ENCODE data around the gene CCDC90B.
"Not testable (repeated sequence)": the region's sequence is repeated elsewhere in the genome, so short reads cannot be mapped to it uniquely, and the experiment has no call there.

CCDC90B gene

DNA sequence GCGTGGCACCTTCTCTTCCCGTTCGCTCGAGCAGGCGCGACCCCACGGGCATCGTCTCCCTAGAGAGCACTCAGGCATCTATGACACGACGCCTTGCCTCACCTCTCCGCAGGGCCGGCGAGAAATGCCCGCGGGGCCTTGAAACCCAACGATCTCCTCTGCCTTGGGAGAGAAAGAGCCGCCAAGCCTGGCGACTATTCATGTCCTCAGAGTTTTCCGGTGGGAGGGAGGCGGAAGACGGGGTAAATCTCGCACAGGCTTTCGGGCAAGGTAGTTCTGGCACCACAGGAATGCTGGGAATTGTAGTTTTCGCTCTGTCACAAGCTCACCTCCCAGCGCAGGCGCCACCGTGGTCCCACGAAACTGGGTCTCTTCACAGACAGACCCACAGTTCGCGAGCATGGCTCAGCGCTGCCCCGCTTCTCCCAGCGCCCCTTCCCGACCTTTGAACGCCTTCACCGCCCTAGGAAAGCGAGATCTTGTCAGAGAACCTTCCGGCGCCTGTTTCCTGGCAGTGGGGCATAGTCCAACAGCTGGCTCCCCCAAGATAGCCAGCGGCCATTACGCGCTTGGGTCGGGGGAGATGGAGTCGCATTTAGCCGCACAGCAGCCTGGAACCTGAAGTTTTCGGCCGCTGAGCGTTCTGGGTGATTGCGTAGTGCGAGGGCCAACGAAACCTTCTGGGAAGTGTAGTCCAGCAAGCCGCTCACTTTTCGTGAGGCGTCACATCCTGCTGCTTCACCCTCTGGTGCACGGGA lies at the start of gene CCDC90B:
Gene CCDC90B (minus strand): TSS at position 597 of the 758 bp plus-strand sequence. CDS start 395 bp downstream, at position 202.
- TF ChIP-seq POLR2AphosphoS5 (IDR thresholded peaks at IDR 0.05; ENCODE audit: borderline replicate concordance, low read depth, low read length) (peak; percentile 87), EZH2 (IDR thresholded peaks at IDR 0.05) (no peak), FOXP2 (optimal IDR thresholded peaks at IDR 0.05; ENCODE audit: control extremely low read depth, extremely low read length, insufficient read depth) (peak; percentile 74)
- no peaks in the 10 kb centered on the region for H3K9me3 ChIP-seq (ENCODE audit: low read depth, low read length)
- peak; percentile 94 for DNase-seq (ENCODE audit: low read depth, low spot score)

GRCh38 chr11:83335446-83336070 lies 49.4 kb upstream of the CCDC90B start:
- DNase-seq (ENCODE audit: low read depth, low spot score): no peak
- H3K27ac ChIP-seq: no peak overlapping the region
- H3K9ac ChIP-seq (ENCODE audit: insufficient read length): no peak overlapping the region
- H3K4me3 ChIP-seq: no peak overlapping the region
- H3K9me3 ChIP-seq (ENCODE audit: low read depth, low read length): no peaks in the 10 kb centered on the region
- H3K36me3 ChIP-seq (ENCODE audit: insufficient read depth, low read length): no peaks in the 10 kb centered on the region
- TF ChIP-seq EZH2 (IDR thresholded peaks at IDR 0.05) (no peak), FOXP2 (optimal IDR thresholded peaks at IDR 0.05; ENCODE audit: control extremely low read depth, extremely low read length, insufficient read depth) (no peak), POLR2AphosphoS5 (IDR thresholded peaks at IDR 0.05; ENCODE audit: borderline replicate concordance, low read depth, low read length) (no peak)

More for the DNA sequence above, at the start of gene CCDC90B:
- peak within 1 kb of the TSS; percentile 95 for H3K4me3 ChIP-seq
- H3K36me3 ChIP-seq (ENCODE audit: insufficient read depth, low read length): no peaks in the 10 kb centered on the region
- peak within 1 kb of the TSS; percentile 97 for H3K9ac ChIP-seq (ENCODE audit: insufficient read length)
- H3K27ac ChIP-seq: peak within 1 kb of the TSS; percentile 97

DNA sequence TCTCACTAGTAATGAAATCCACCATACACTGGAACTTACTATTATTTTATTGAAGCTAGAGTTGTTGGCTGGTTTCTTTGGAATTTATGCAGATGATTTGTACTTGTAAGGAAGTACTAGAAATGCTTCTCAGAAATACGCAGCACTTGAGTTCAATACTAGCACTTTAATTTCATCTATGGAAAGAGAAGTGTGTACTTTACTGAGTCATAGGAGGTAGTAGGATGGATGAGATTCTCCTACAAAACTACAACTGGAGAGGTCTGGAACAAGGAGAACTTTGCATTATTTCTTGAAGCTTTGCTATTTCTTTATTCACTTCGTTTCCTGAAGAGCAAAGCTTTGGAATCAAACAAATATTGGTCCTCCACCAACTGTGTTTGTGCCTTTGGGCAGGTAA lies 44.1 kb upstream of the CCDC90B start:
- TF ChIP-seq EZH2 (IDR thresholded peaks at IDR 0.05) (no peak), FOXP2 (optimal IDR thresholded peaks at IDR 0.05; ENCODE audit: control extremely low read depth, extremely low read length, insufficient read depth) (no peak), POLR2AphosphoS5 (IDR thresholded peaks at IDR 0.05; ENCODE audit: borderline replicate concordance, low read depth, low read length) (no peak)
- H3K9ac ChIP-seq (ENCODE audit: insufficient read length): no peak overlapping the region

GRCh38 chr11:83326326-83326725 lies 40.2 kb upstream of the CCDC90B start:
- 0 out of 2 replicates have a peak, but pooled peaks cover 4% of the 10 kb centered on the region for H3K9me3 ChIP-seq (ENCODE audit: low read depth, low read length)
- no peaks in the 10 kb centered on the region for H3K36me3 ChIP-seq (ENCODE audit: insufficient read depth, low read length)
- no peak for TF ChIP-seq POLR2AphosphoS5 (IDR thresholded peaks at IDR 0.05; ENCODE audit: borderline replicate concordance, low read depth, low read length)
- TF ChIP-seq FOXP2 (optimal IDR thresholded peaks at IDR 0.05; ENCODE audit: control extremely low read depth, extremely low read length, insufficient read depth): no peak
- no peak overlapping the region for H3K4me3 ChIP-seq
- no peak overlapping the region for H3K9ac ChIP-seq (ENCODE audit: insufficient read length)
- H3K27ac ChIP-seq: no peak overlapping the region
- DNase-seq (ENCODE audit: low read depth, low spot score): no peak

More for the DNA sequence above, 44.1 kb upstream of the CCDC90B start:
- Histone ChIP-seq H3K4me3 (no peak overlapping the region), H3K27ac (peak overlapping the region; percentile 38; the same call in 1 of the 2 replicates), H3K36me3 (ENCODE audit: insufficient read depth, low read length) (no peaks in the 10 kb centered on the region), H3K9me3 (ENCODE audit: low read depth, low read length) (no peaks in the 10 kb centered on the region)
- DNase-seq (ENCODE audit: low read depth, low spot score): no peak

DNA sequence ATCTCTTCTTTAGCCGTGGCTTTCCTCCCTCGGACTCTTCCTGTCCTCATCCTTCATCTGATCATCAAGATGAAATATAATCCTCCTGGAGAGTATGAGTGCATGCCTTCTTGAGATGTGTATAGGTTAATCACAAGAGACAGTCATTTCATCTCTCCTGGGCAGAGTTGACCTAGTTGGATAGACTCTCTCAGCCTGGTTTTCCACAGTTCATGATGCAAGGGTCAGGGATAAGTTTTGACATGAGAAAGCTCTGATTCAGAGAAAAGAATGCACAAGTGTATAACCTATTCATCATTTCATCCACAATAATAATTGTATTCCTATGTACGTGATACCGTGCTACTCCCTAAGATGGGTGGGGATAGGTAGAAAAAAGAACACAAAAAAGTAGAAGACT lies 33.2 kb upstream of the CCDC90B start:
- H3K36me3 ChIP-seq (ENCODE audit: insufficient read depth, low read length): no peaks in the 10 kb centered on the region
- 0 out of 2 replicates have a peak, but pooled peaks cover 4% of the 10 kb centered on the region for H3K9me3 ChIP-seq (ENCODE audit: low read depth, low read length)
- H3K27ac ChIP-seq: no peak overlapping the region
- TF ChIP-seq POLR2AphosphoS5 (IDR thresholded peaks at IDR 0.05; ENCODE audit: borderline replicate concordance, low read depth, low read length) (no peak), FOXP2 (optimal IDR thresholded peaks at IDR 0.05; ENCODE audit: control extremely low read depth, extremely low read length, insufficient read depth) (no peak), EZH2 (IDR thresholded peaks at IDR 0.05) (no peak)
- H3K4me3 ChIP-seq: no peak overlapping the region
- DNase-seq (ENCODE audit: low read depth, low spot score): no peak
- no peak overlapping the region for H3K9ac ChIP-seq (ENCODE audit: insufficient read length)

DNA sequence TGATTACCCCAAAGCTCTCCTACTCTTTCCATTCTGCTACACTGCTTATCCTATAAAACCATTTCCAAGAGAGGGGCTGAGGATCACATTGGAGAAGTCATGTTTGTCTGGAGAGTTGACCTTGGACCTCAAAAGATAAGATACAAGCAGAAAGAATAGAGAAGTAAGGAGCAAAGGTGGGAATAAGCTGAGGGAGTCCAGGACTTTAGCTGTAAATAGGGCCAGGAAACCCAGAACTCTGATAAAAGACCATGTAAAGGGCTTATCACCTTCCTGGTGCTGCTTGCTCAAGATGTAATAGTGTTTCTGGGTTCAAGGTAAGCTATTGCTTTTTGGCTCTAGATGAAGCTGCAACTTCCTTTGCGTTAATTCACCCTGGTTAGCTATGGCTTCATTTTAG lies 32.8 kb upstream of the CCDC90B start:
- no peak overlapping the region for H3K27ac ChIP-seq
- no peak for DNase-seq (ENCODE audit: low read depth, low spot score)
- H3K9ac ChIP-seq (ENCODE audit: insufficient read length): no peak overlapping the region
- H3K36me3 ChIP-seq (ENCODE audit: insufficient read depth, low read length): no peaks in the 10 kb centered on the region
- TF ChIP-seq FOXP2 (optimal IDR thresholded peaks at IDR 0.05; ENCODE audit: control extremely low read depth, extremely low read length, insufficient read depth): no peak
- no peak for TF ChIP-seq EZH2 (IDR thresholded peaks at IDR 0.05)
- TF ChIP-seq POLR2AphosphoS5 (IDR thresholded peaks at IDR 0.05; ENCODE audit: borderline replicate concordance, low read depth, low read length): no peak
- H3K9me3 ChIP-seq (ENCODE audit: low read depth, low read length): 0 out of 2 replicates have a peak, but pooled peaks cover 4% of the 10 kb centered on the region
- no peak overlapping the region for H3K4me3 ChIP-seq

GRCh38 chr11:83317757-83318690 lies 31.9 kb upstream of the CCDC90B start:
- Histone ChIP-seq H3K36me3 (ENCODE audit: insufficient read depth, low read length) (no peaks in the 10 kb centered on the region), H3K27ac (no peak overlapping the region), H3K9me3 (ENCODE audit: low read depth, low read length) (0 out of 2 replicates have a peak, but pooled peaks cover 4% of the 10 kb centered on the region), H3K4me3 (no peak overlapping the region), H3K9ac (ENCODE audit: insufficient read length) (no peak overlapping the region)
- no peak for TF ChIP-seq FOXP2 (optimal IDR thresholded peaks at IDR 0.05; ENCODE audit: control extremely low read depth, extremely low read length, insufficient read depth)
- no peak for TF ChIP-seq EZH2 (IDR thresholded peaks at IDR 0.05)
- no peak for TF ChIP-seq POLR2AphosphoS5 (IDR thresholded peaks at IDR 0.05; ENCODE audit: borderline replicate concordance, low read depth, low read length)
- DNase-seq (ENCODE audit: low read depth, low spot score): no peak

- H3K27ac ChIP-seq; DNase-seq (ENCODE audit: low read depth, low spot score); H3K9ac ChIP-seq (ENCODE audit: insufficient read length); H3K4me3 ChIP-seq; H3K9me3 ChIP-seq (ENCODE audit: low read depth, low read length); H3K36me3 ChIP-seq (ENCODE audit: insufficient read depth, low read length): not testable (repeated sequence)
Observed at GRCh38 chr11:83316897-83317268, 30.7 kb upstream of the CCDC90B start.

- not testable (repeated sequence) for DNase-seq (ENCODE audit: low read depth, low spot score); H3K36me3 ChIP-seq (ENCODE audit: insufficient read depth, low read length); H3K9me3 ChIP-seq (ENCODE audit: low read depth, low read length); H3K27ac ChIP-seq; H3K4me3 ChIP-seq; H3K9ac ChIP-seq (ENCODE audit: insufficient read length)
Observed at GRCh38 chr11:83316143-83316896, 30.2 kb upstream of the CCDC90B start.
